HepG2 (cell line): ENCODE results near the gene RABL6. TPM values are rescaled to one million over a fixed set of nuclear protein-coding genes. Genes with fewer than 3 reads are reported as not detected.

Experiments
- AKAP8 ChIP-seq: sonication (generic); formaldehyde crosslinking; IDR thresholded peaks from 2 replicates; pipeline ENCODE4 v1.5.1; 2020; ENCODE audit warnings: mild to moderate bottlenecking, missing genetic modification reagents
- BCL6 ChIP-seq: IDR thresholded peaks from 2 replicates; pipeline ENCODE4 v1.6.1; 2016; ENCODE audit warnings: missing genetic modification reagents, missing compliant biosample characterization
- KDM2A ChIP-seq: sonication (generic); formaldehyde crosslinking; IDR thresholded peaks from 2 replicates; pipeline ENCODE4 v1.4.0; 2020; ENCODE audit warnings: low read depth, missing genetic modification reagents, borderline replicate concordance
- NFIB ChIP-seq: sonication (generic); formaldehyde crosslinking; IDR thresholded peaks from 2 replicates; pipeline ENCODE4 v1.9.0; 2021; ENCODE audit warnings: missing genetic modification reagents, mild to moderate bottlenecking, borderline replicate concordance
- RBM22 ChIP-seq: fragments of 200-400 bp; formaldehyde crosslinking; optimal IDR thresholded peaks from 2 replicates; pipeline ENCODE3; 2017; ENCODE audit warnings: mild to moderate bottlenecking, low read length, moderate library complexity
- RBM39 ChIP-seq: fragments of 200-400 bp; formaldehyde crosslinking; IDR thresholded peaks from one replicate; pipeline ENCODE4 v1.6.1; 2018; ENCODE audit warnings: antibody characterized with exemption, mild to moderate bottlenecking, low read depth, low read length; ENCODE audit not compliant: poor library complexity, severe bottlenecking
- RFX3 ChIP-seq: IDR thresholded peaks from 2 replicates; pipeline ENCODE4 v1.6.1; 2016; ENCODE audit warnings: missing biosample characterization, missing genetic modification reagents
- SOX13 ChIP-seq, 3 experiments: fragments of 450-650 bp in 1 of 3; sonication (generic) in 1 of 3; formaldehyde crosslinking in 1 of 3; IDR thresholded peaks in 2 of 3; conservative IDR thresholded peaks in 1 of 3; 2 replicates each; pipeline versions ENCODE4 v1.5.0 to v1.6.1; 2016 to 2020; ENCODE audit warnings: antibody characterized with exemption in 1 of 3, mild to moderate bottlenecking in 1 of 3, missing compliant biosample characterization in 1 of 3, missing genetic modification reagents in 1 of 3, moderate library complexity in 1 of 3
- SPEN ChIP-seq: sonication (generic); formaldehyde crosslinking; IDR thresholded peaks from 2 replicates; pipeline ENCODE4 v1.5.1; 2020; ENCODE audit warnings: low read depth, mild to moderate bottlenecking, missing genetic modification reagents
- TCF7L2 ChIP-seq: IDR thresholded peaks from 2 replicates; pipeline ENCODE4 v1.6.1; 2011; ENCODE audit warnings: mild to moderate bottlenecking, low read depth, low read length, moderate library complexity
- UBTF ChIP-seq: sonication (generic); formaldehyde crosslinking; IDR thresholded peaks from 2 replicates; pipeline ENCODE4 v1.4.0; 2020; ENCODE audit warnings: mild to moderate bottlenecking, missing genetic modification reagents
- ZFP1 ChIP-seq: IDR thresholded peaks from 2 replicates; pipeline ENCODE4 v1.6.1; 2016
- ZFP36 ChIP-seq: fragments of 150-350 bp; IDR thresholded peaks from 2 replicates; pipeline ENCODE4 v1.6.1; 2018; ENCODE audit warnings: borderline replicate concordance, low read length, low read depth; ENCODE audit not compliant: partially characterized antibody
- ZNF382 ChIP-seq: sonication (generic); formaldehyde crosslinking; IDR thresholded peaks from 2 replicates; pipeline ENCODE4 v1.5.0; 2020; ENCODE audit warnings: missing genetic modification reagents, mild to moderate bottlenecking, borderline replicate concordance
- ZNF513 ChIP-seq: sonication (generic); formaldehyde crosslinking; conservative IDR thresholded peaks from 2 replicates; pipeline ENCODE4 v1.5.0; 2020; ENCODE audit warnings: missing genetic modification reagents
- ZNF605 ChIP-seq: sonication (generic); formaldehyde crosslinking; IDR thresholded peaks from 2 replicates; pipeline ENCODE4 v1.8.0; 2022; ENCODE audit warnings: mild to moderate bottlenecking, missing genetic modification reagents
- ZNF660 ChIP-seq: sonication (generic); formaldehyde crosslinking; IDR thresholded peaks from 2 replicates; pipeline ENCODE4 v1.5.1; 2020; ENCODE audit warnings: mild to moderate bottlenecking, low read depth, missing genetic modification reagents, borderline replicate concordance
- ZNF724P ChIP-seq: sonication (generic); formaldehyde crosslinking; IDR thresholded peaks from 2 replicates; pipeline ENCODE4 v1.8.0; 2022; ENCODE audit warnings: missing genetic modification reagents, borderline replicate concordance
- ZNF761 ChIP-seq: sonication (generic); formaldehyde crosslinking; conservative IDR thresholded peaks from 2 replicates; pipeline ENCODE4 v1.4.0; 2020; ENCODE audit warnings: mild to moderate bottlenecking, missing genetic modification reagents
- ZNF780A ChIP-seq: sonication (generic); formaldehyde crosslinking; IDR thresholded peaks from 2 replicates; pipeline ENCODE4 v1.8.0; 2022; ENCODE audit warnings: mild to moderate bottlenecking, missing genetic modification reagents, moderate library complexity
- ZSCAN12 ChIP-seq: sonication (generic); formaldehyde crosslinking; IDR thresholded peaks from 2 replicates; pipeline ENCODE4 v1.9.0; 2021; ENCODE audit warnings: mild to moderate bottlenecking, missing genetic modification reagents
- polyA plus RNA-seq, 8 experiments: library from polyadenylated mRNA; depleted of rRNA in 3 of 8; stranded (reverse) in 7 of 8; unstranded in 1 of 8; fragments of >200 nt; fragmentation: Illumina TruSeq in 4 of 8; extraction: Trizol in 4 of 8; gene quantifications; 2 replicates each; pipeline versions ENCODE4 v1.2.1 to v1.2.3, GENCODE V29; 2011 to 2016; ENCODE audit warnings: low read depth in 4 of 8, missing spikeins in 1 of 8, mixed read lengths in 1 of 8; ENCODE audit not compliant: insufficient read depth in 1 of 8
- total RNA-seq, 5 experiments: library from RNA; depleted of rRNA; stranded (reverse); fragments of >200 nt; fragmentation: Illumina TruSeq; extraction: Trizol; gene quantifications; 2 replicates each; pipeline ENCODE4 v1.2.3, GENCODE V29; 2016; ENCODE audit warnings: low read depth in 1 of 5
- TF ChIP-seq, protein P1 (sequence below): sonication (generic); formaldehyde crosslinking; IDR thresholded peaks from 2 replicates; pipeline ENCODE4 v1.4.0; 2020; ENCODE audit warnings: missing genetic modification reagents

The RABL6 gene
- total and polyA plus RNA-seq, 2 of the 13 experiments (the other 11 are each of a cell fraction or from before 2014, with no cell fraction given): 81.5 to 125 TPM

GRCh38 chr9:136849960-136850865 lies 42.5 kb downstream of the RABL6 start (continued):
- TF ChIP-seq ZNF780A (CRISPR knock-in tag) (no peak), ZNF605 (CRISPR knock-in tag) (peak; percentile 63; the same call in 1 of the 2 replicates), ZFP36 (no peak), KDM2A (0 out of 2 replicates have a peak, but pooled peaks have one; percentile 13), SPEN (CRISPR knock-in tag) (no peak), NFIB (no peak; the same call in 1 of the 2 replicates), ZSCAN12 (CRISPR knock-in tag) (no peak), ZNF761 (0 out of 2 replicates have a peak, but pooled peaks have one; percentile 56), ZNF660 (no peak), ZNF382 (CRISPR knock-in tag) (no peak), ZFP1 (CRISPR knock-in tag) (no peak), RBM39 (peak; percentile 32), ZNF724P (CRISPR knock-in tag) (0 out of 2 replicates have a peak, but pooled peaks have one; percentile 64), UBTF (CRISPR knock-in tag) (no peak), AKAP8 (peak; percentile 85; the same call in 1 of the 2 replicates), BCL6 (CRISPR knock-in tag) (no peak), ZNF513 (CRISPR knock-in tag) (no peak), SOX13 (IDR thresholded peaks at IDR 0.05) (no peak), SOX13 (CRISPR knock-in tag; conservative IDR thresholded peaks at IDR 0.05 in 1 of 2, IDR thresholded peaks at IDR 0.05 in 1 of 2) (0 out of 4 replicates have a peak, but pooled peaks of 1 of the 2 experiments have one; percentile 64), TCF7L2 (no peak), RFX3 (CRISPR knock-in tag) (no peak), RBM22 (peak; percentile 45)
- TF ChIP-seq, protein P1, sequence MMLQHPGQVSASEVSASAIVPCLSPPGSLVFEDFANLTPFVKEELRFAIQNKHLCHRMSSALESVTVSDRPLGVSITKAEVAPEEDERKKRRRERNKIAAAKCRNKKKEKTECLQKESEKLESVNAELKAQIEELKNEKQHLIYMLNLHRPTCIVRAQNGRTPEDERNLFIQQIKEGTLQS (CRISPR knock-in tag): 0 out of 2 replicates have a peak, but pooled peaks have one; percentile 5
